ENCODE measurements around the gene PPA1. TPM values are rescaled to one million over a fixed set of nuclear protein-coding genes. Genes with fewer than 3 reads are reported as not detected.

Gene PPA1
- total and polyA plus RNA-seq, 12 donors = 96.9 to 600 (median 162) TPM

- Histone ChIP-seq H3K36me3 (replicated peaks in 1 of 2) (peaks cover 0 to 79% of the 10 kb centered on the region in 2 donors), H3K9me3 (replicated peaks in 1 of 3) (no peaks in the 10 kb centered on the region), H3K27me3 (no peaks in the 10 kb centered on the region), H3K4me1 (replicated peaks in 1 of 2) (no peaks in the 10 kb centered on the region), H3K27ac (no peak overlapping the region), H3K4me3 (no peak overlapping the region)
- WGBS, 4 donors = 90 to 100% (median 95%) methylated on average over 2 to 5 of the region's 5 CpGs
- DNase-seq = no peak
- intact Hi-C loops (cut with DNase I) = no loop called here
- TF ChIP-seq POLR2A (IDR thresholded peaks at IDR 0.05) (no peak), CTCF (IDR thresholded peaks at IDR 0.05) (no peak)
Measured at GRCh38 chr10:70206762-70207161, 26.5 kb downstream of the PPA1 start.

- no peak for TF ChIP-seq POLR2A (IDR thresholded peaks at IDR 0.05)
- no peak for TF ChIP-seq CTCF (IDR thresholded peaks at IDR 0.05)
- no peak overlapping the region for H3K27ac ChIP-seq
- DNase-seq = no peak
- no peaks in the 10 kb centered on the region for H3K27me3 ChIP-seq
- H3K4me3 ChIP-seq = no peak overlapping the region
- no peaks in the 10 kb centered on the region for H3K4me1 ChIP-seq (replicated peaks in 1 of 2)
- peaks cover 0 to 58% of the 10 kb centered on the region in 2 donors for H3K36me3 ChIP-seq (replicated peaks in 1 of 2)
- intact Hi-C loops (cut with DNase I) = loop anchor here in 1 of 2 donors (5.0 kb wide), 1 partner anchor 49 kb away; no protein-coding TSS in a partner anchor
- H3K9me3 ChIP-seq (replicated peaks in 1 of 3) = no peaks in the 10 kb centered on the region
- WGBS, 4 donors = 90 to 100% (median 91%) methylated on average over 1 of the region's 1 CpG
Measured at GRCh38 chr10:70201105-70201504, 32.1 kb downstream of the PPA1 start.

GRCh38 chr10:70198696-70199466 is 34.3 kb downstream of the PPA1 start:
- no peaks in the 10 kb centered on the region for H3K27me3 ChIP-seq
- DNase-seq = no peak
- intact Hi-C loops (cut with DNase I) = no loop called here
- TF ChIP-seq CTCF (IDR thresholded peaks at IDR 0.05) (no peak), POLR2A (IDR thresholded peaks at IDR 0.05) (no peak)
- H3K36me3 ChIP-seq (replicated peaks in 1 of 2) = peaks cover 0 to 37% of the 10 kb centered on the region in 2 donors
- WGBS, 4 donors = 97 to 100% (median 98%) methylated on average over 5 of the region's 5 CpGs
- H3K9me3 ChIP-seq (replicated peaks in 1 of 3) = no peaks in the 10 kb centered on the region
- H3K4me3 ChIP-seq = no peak overlapping the region
- H3K4me1 ChIP-seq (replicated peaks in 1 of 2) = no peaks in the 10 kb centered on the region
- H3K27ac ChIP-seq = no peak overlapping the region

GRCh38 chr10:70197235-70197945 is 35.8 kb downstream of the PPA1 start:
- Histone ChIP-seq H3K27me3 (no peaks in the 10 kb centered on the region), H3K36me3 (replicated peaks in 1 of 2) (peaks cover 0 to 24% of the 10 kb centered on the region in 2 donors), H3K9me3 (replicated peaks in 1 of 3) (no peaks in the 10 kb centered on the region), H3K4me3 (no peak overlapping the region), H3K27ac (no peak overlapping the region), H3K4me1 (replicated peaks in 1 of 2) (peaks cover 10 to 12% of the 10 kb centered on the region in 2 donors)
- intact Hi-C loops (cut with DNase I) = no loop called here
- DNase-seq = no peak
- WGBS, 4 donors = 82 to 89% (median 85%) methylated on average over 6 to 7 of the region's 7 CpGs
- no peak for TF ChIP-seq POLR2A (IDR thresholded peaks at IDR 0.05)
